HEK293T (cell line): ENCODE measurements around the gene POLR2C.

Experiments
- ARNT ChIP-seq: fragments of 450-650 bp; IDR thresholded peaks from 2 replicates; pipeline ENCODE4 v1.6.1; 2017; ENCODE audit warnings: mild to moderate bottlenecking
- BHLHE40 ChIP-seq: fragments of 450-650 bp; IDR thresholded peaks from 2 replicates; pipeline ENCODE4 v1.6.1; 2016; ENCODE audit warnings: mild to moderate bottlenecking, moderate library complexity, borderline replicate concordance
- CTBP1 ChIP-seq: fragments of 450-650 bp; IDR thresholded peaks from 2 replicates; pipeline ENCODE4 v1.6.1; 2016; ENCODE audit warnings: borderline replicate concordance
- ELF4 ChIP-seq: fragments of 450-650 bp; IDR thresholded peaks from 2 replicates; pipeline ENCODE4 v1.6.1; 2017; ENCODE audit warnings: antibody characterized with exemption
- FOXA1 ChIP-seq: fragments of 450-650 bp; IDR thresholded peaks from 2 replicates; pipeline ENCODE4 v1.6.1; 2016; ENCODE audit warnings: mild to moderate bottlenecking
- FOXK2 ChIP-seq: fragments of 450-650 bp; IDR thresholded peaks from 2 replicates; pipeline ENCODE4 v1.6.1; 2016; ENCODE audit warnings: mild to moderate bottlenecking
- FOXM1 ChIP-seq: fragments of 450-650 bp; IDR thresholded peaks from 2 replicates; pipeline ENCODE4 v1.6.1; 2017; ENCODE audit warnings: mild to moderate bottlenecking, borderline replicate concordance
- L3MBTL2 ChIP-seq: fragments of 450-650 bp; conservative IDR thresholded peaks from 2 replicates; pipeline ENCODE4 v1.6.1; 2016; ENCODE audit warnings: mild to moderate bottlenecking
- LEF1 ChIP-seq: fragments of 450-650 bp; IDR thresholded peaks from 2 replicates; pipeline ENCODE4 v1.6.1; 2017; ENCODE audit warnings: mild to moderate bottlenecking, borderline replicate concordance
- PKNOX1 ChIP-seq: fragments of 450-650 bp; IDR thresholded peaks from 2 replicates; pipeline ENCODE4 v1.6.1; 2016
- SUZ12 ChIP-seq: fragments of 450-650 bp; IDR thresholded peaks from 2 replicates; pipeline ENCODE4 v1.6.1; 2016; ENCODE audit warnings: mild to moderate bottlenecking
- TARDBP ChIP-seq: fragments of 450-650 bp; IDR thresholded peaks from 2 replicates; pipeline ENCODE4 v1.6.1; 2016

- TF ChIP-seq SUZ12 (no peak), L3MBTL2 (no peak), FOXM1 (no peak), LEF1 (no peak), ELF4 (no peak), BHLHE40 (no peak), PKNOX1 (no peak), ARNT (no peak), FOXA1 (no peak), TARDBP (no peak), FOXK2 (no peak), CTBP1 (no peak)
Measured at GRCh38 chr16:57481421-57481820, 18.9 kb downstream of the POLR2C start.
